Parathyroid adenoma (tissue), 2 donors: ENCODE data around the gene MGMT.

Source experiments
- H2AFZ ChIP-seq: fragments of 300-600 bp; sonication (generic); one replicate; pipeline ENCODE4 v1.7.0; 2017; ENCODE audit warnings: antibody characterized with exemption, mild to moderate bottlenecking
- H3K27ac ChIP-seq: fragments of 300-600 bp; sonication (generic); one replicate; pipeline ENCODE4 v1.7.0; 2017
- H3K27me3 ChIP-seq: fragments of 300-600 bp; sonication (generic); one replicate; pipeline ENCODE4 v1.7.0; 2017; ENCODE audit warnings: low read length; ENCODE audit not compliant: control insufficient read depth, insufficient read depth
- H3K36me3 ChIP-seq: fragments of 300-600 bp; sonication (generic); one replicate; pipeline ENCODE4 v1.7.0; 2017; ENCODE audit warnings: low read length; ENCODE audit not compliant: control insufficient read depth, insufficient read depth
- H3K4me1 ChIP-seq: fragments of 300-600 bp; sonication (generic); one replicate; pipeline ENCODE4 v1.7.0; 2017; ENCODE audit warnings: control low read depth
- H3K4me2 ChIP-seq: fragments of 300-600 bp; sonication (generic); one replicate; pipeline ENCODE4 v1.7.0; 2017; ENCODE audit warnings: low read length
- H3K4me3 ChIP-seq: fragments of 300-600 bp; sonication (generic); one replicate; pipeline ENCODE4 v1.7.0; 2017; ENCODE audit warnings: low read depth, low read length
- H3K79me2 ChIP-seq: fragments of 300-600 bp; sonication (generic); one replicate; pipeline ENCODE4 v1.7.0; 2017; ENCODE audit warnings: control low read depth
- H3K9ac ChIP-seq: fragments of 300-600 bp; sonication (generic); one replicate; pipeline ENCODE4 v1.7.0; 2017; ENCODE audit warnings: mild to moderate bottlenecking
- H3K9me3 ChIP-seq: fragments of 300-600 bp; sonication (generic); one replicate; pipeline ENCODE4 v1.7.0; 2017; ENCODE audit warnings: low read length; ENCODE audit not compliant: control insufficient read depth
- CTCF ChIP-seq: fragments of 300-600 bp; sonication (generic); IDR thresholded peaks from one replicate; pipeline ENCODE4 v1.7.0; 2017; ENCODE audit warnings: antibody characterized with exemption, mild to moderate bottlenecking
- donor health status: primary hyperparathyroidism.

Gene MGMT

GRCh38 chr10:129689671-129690071, 222.6 kb downstream of the MGMT start:
- Histone ChIP-seq H3K9ac (no peak overlapping the region), H2AFZ (no peak overlapping the region), H3K4me2 (no peak overlapping the region), H3K9me3 (no peaks in the 10 kb centered on the region), H3K36me3 (no peaks in the 10 kb centered on the region), H3K27ac (no peak overlapping the region), H3K4me3 (no peak overlapping the region), H3K4me1 (no peaks in the 10 kb centered on the region), H3K79me2 (no peaks in the 10 kb centered on the region), H3K27me3 (no peaks in the 10 kb centered on the region)
- TF ChIP-seq CTCF: no peak

- Histone ChIP-seq H2AFZ (no peak overlapping the region), H3K4me3 (no peak overlapping the region), H3K9ac (no peak overlapping the region), H3K79me2 (no peaks in the 10 kb centered on the region), H3K4me2 (no peak overlapping the region), H3K27ac (no peak overlapping the region), H3K27me3 (no peaks in the 10 kb centered on the region), H3K4me1 (no peaks in the 10 kb centered on the region), H3K36me3 (no peaks in the 10 kb centered on the region), H3K9me3 (no peaks in the 10 kb centered on the region)
- TF ChIP-seq CTCF: no peak
Measured at GRCh38 chr10:129690248-129691070, 223.4 kb downstream of the MGMT start.

- Histone ChIP-seq H3K27me3 (no peaks in the 10 kb centered on the region), H3K9me3 (no peaks in the 10 kb centered on the region), H3K4me3 (no peak overlapping the region), H3K9ac (no peak overlapping the region), H3K79me2 (no peaks in the 10 kb centered on the region), H3K36me3 (no peaks in the 10 kb centered on the region), H3K27ac (no peak overlapping the region), H3K4me1 (no peaks in the 10 kb centered on the region), H3K4me2 (no peak overlapping the region), H2AFZ (no peak overlapping the region)
- TF ChIP-seq CTCF: no peak
Measured at GRCh38 chr10:129692695-129693094, 225.7 kb downstream of the MGMT start.

GRCh38 chr10:129693382-129693781, 226.3 kb downstream of the MGMT start:
- Histone ChIP-seq H3K9ac (no peak overlapping the region), H3K4me1 (no peaks in the 10 kb centered on the region), H3K4me2 (no peak overlapping the region), H3K36me3 (no peaks in the 10 kb centered on the region), H2AFZ (no peak overlapping the region), H3K79me2 (no peaks in the 10 kb centered on the region), H3K4me3 (no peak overlapping the region), H3K9me3 (no peaks in the 10 kb centered on the region), H3K27ac (no peak overlapping the region), H3K27me3 (no peaks in the 10 kb centered on the region)
- no peak for TF ChIP-seq CTCF

- Histone ChIP-seq H3K4me1 (no peaks in the 10 kb centered on the region), H3K4me2 (no peak overlapping the region), H3K27me3 (no peaks in the 10 kb centered on the region), H3K9ac (no peak overlapping the region), H3K4me3 (no peak overlapping the region), H3K36me3 (no peaks in the 10 kb centered on the region), H2AFZ (no peak overlapping the region), H3K27ac (no peak overlapping the region), H3K9me3 (no peaks in the 10 kb centered on the region), H3K79me2 (no peaks in the 10 kb centered on the region)
- no peak for TF ChIP-seq CTCF
Measured at GRCh38 chr10:129694184-129694583, 227.1 kb downstream of the MGMT start.
